Testis (tissue), 2 donors: ENCODE results near the gene KCNJ16.

Source experiments
- POLR2A ChIP-seq: fragments of 450-650 bp; IDR thresholded peaks from one replicate; pipeline ENCODE4 v1.6.1; 2017; ENCODE audit warnings: antibody characterized with exemption, mild to moderate bottlenecking, moderate library complexity
- TF ChIP-seq, protein P1 (sequence below), 3 experiments: fragments of 450-650 bp in 2 of 3; fragments of 200-600 bp in 1 of 3; sonication (generic) in 1 of 3; IDR thresholded peaks; one replicate each; pipeline ENCODE4 v1.5.1; 2016 to 2019; ENCODE audit warnings: antibody characterized with exemption in 3 of 3, mild to moderate bottlenecking in 2 of 3, moderate library complexity in 1 of 3

DNA sequence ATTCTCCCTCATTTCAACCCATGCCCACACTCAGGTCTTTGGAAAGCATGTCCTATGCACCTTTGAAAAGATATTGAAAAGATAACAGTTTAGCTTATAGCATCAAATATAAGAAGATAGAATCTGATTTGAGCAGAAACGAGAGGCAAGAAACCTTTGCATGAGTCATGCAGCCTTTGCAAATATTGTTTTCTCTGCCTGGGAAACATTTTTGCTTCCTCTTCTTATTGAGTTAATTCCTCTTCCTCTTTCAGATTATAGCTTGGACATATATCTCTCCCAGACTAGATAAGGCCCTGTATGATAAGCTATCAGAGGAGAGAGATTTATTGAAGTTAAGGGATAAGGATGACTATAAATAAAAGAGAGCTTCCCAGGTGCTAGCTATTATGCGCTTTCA is 48.2 kb downstream of the KCNJ16 start:
- TF ChIP-seq, protein P1, sequence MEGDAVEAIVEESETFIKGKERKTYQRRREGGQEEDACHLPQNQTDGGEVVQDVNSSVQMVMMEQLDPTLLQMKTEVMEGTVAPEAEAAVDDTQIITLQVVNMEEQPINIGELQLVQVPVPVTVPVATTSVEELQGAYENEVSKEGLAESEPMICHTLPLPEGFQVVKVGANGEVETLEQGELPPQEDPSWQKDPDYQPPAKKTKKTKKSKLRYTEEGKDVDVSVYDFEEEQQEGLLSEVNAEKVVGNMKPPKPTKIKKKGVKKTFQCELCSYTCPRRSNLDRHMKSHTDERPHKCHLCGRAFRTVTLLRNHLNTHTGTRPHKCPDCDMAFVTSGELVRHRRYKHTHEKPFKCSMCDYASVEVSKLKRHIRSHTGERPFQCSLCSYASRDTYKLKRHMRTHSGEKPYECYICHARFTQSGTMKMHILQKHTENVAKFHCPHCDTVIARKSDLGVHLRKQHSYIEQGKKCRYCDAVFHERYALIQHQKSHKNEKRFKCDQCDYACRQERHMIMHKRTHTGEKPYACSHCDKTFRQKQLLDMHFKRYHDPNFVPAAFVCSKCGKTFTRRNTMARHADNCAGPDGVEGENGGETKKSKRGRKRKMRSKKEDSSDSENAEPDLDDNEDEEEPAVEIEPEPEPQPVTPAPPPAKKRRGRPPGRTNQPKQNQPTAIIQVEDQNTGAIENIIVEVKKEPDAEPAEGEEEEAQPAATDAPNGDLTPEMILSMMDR (IDR thresholded peaks at IDR 0.05) = no peak
- TF ChIP-seq POLR2A = no peak
